ENCODE data around the gene ZNF787.
"Not testable (repeated sequence)": the region's sequence is repeated elsewhere in the genome, so short reads cannot be mapped to it uniquely, and the experiment has no call there.

ZNF787 gene

DNA sequence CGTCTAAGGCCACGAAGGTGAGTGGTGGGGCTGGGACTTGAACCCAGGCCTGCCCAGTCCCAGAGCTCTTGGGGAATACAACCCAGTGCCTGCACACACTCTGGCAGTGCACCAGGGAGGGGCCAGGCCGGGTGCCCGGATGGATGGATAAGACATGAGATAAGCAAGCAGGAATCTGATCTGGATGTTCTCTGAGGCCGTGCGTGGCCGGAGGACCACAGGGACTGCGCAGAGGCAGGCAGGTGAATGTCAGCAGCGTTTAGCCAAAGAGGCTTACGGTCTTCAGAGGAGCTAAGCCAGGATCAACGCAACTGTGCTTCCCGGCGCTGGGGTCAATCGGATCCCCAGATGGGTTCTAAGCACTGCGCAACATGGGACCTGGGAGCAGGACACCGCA lies 1.5 kb downstream of the ZNF787 start:
- DNase-seq = no peak

- DNase-seq = no peak
Observed at GRCh38 chr19:56118666-56119581, 2.2 kb downstream of the ZNF787 start.

DNA sequence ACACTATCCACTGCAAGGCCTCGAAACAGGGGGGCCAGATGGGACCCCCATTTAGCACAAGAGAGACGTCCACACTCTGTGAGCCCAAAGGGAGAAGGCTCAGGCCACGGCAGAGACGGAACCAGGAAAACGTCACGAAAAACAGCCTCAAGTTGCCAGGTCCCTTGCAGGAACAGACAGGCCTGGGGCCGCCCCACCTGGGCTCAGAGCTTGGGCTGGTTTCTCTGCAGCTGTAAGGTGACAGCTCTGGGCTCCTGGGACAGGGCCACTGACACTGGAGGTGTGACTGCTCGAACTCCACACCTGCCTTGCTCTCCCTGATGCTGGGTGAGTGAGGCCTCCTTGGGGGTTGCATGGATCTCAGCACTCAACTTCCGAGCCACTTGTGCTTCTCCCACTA lies 3.2 kb downstream of the ZNF787 start:
- no peak for DNase-seq

DNA sequence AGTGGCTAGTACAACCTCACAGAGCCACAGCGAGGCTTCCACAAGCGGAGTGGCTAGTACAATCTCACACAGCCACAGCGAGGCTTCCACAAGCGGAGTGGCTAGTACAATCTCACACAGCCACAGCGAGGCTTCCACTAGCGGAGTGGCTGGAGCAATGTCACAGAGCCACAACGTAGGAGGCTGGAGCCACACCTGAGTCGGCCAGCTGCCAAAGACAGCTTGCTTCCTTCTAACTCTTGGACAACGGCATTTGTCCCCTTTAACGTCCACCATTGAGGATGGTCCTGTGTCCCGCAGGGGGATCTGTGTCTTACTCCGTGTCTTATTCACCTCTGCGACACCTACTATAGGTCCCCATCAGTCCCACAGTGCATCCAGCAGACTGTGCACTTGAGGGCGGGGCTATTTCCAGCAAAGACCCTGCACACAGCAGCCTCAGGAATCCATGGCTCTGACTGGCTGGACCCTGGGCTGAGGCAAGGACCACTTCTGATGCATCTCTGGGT lies 3.7 kb downstream of the ZNF787 start:
- no peak for DNase-seq

- DNase-seq = no peak
Observed at GRCh38 chr19:56116606-56117005, 4.5 kb downstream of the ZNF787 start.

DNA sequence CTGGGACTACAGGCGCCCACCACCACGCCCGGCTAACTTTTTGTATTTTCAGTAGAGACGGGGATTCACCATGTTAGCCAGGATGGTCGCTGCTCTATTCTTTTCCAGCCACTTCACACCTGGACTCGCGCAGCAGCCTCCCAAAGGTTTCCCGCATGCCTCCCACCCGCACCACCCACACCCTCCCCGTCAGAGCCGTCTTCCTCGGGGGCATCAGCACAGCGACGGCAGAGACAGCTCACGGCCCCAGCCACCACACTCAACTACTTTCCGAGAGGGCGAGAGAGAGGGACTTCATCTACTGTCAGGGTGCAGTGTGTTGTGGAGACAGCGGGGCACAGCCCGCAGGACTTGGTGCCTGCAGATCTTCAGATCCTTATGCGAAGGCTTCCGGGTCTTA lies 5.6 kb downstream of the ZNF787 start:
- no peak for DNase-seq

- DNase-seq = no peak
Observed at GRCh38 chr19:56114778-56115110, 6.4 kb downstream of the ZNF787 start.

DNA sequence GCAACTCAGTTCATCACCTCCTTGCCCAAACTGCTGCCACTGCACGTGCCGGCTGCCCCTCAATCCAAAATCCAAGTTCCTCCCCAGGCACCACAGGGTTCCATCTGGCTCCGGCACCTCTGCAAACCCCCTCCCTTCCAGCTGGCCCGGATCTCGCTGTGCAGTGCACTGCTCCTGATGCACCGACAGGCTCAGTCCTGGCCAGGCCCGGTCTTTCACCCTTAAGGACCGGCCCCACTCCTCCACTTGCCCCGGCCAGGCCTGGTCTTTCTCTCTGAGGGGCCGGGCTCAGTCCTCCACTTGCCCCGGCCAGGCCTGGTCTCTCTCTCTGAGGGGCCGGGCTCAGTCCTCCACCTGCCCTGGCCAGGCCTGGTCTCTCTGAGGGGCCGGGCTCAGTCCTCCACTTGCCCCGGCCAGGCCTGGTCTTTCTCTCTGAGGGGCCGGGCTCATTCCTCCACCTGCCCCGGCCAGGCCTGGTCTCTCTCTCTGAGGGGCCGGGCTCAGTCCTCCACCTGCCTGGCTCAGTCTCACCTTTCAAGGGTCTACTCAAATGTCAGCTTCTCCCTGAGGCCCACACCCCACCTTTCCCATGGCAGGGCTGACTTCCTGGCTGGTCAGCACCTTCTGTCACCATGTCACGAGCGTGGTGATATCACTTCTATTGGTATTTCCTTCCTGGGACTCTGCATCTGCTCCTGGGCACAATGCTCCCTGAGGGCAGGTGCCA lies 6.9 kb downstream of the ZNF787 start:
- no peak for DNase-seq

DNA sequence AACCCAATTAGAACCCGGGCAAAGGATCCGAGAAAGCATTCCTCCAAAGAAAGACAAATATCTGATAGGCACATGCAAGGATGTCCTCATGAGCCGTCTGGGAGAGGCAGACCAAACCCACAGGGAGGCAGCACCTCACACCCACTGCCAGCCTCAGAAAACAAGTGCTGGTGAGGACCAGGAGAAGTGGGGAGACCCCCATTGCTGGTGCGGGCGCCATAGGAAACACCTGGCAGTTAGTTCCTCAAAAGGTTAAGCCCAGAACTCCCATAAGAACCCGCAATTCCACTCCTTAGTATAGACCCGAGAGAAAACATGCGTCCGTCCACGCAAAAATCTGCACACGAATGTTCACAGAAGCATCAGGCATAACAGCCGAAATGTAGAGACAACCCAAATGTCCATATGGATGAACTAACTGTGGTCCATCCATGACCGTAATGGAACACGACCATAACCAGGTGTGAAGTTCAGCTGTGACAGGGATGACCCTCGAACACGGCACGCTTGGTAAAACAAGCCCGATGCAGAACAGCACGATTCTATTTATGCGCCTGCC lies 7.9 kb downstream of the ZNF787 start:
- DNase-seq = no peak

DNA sequence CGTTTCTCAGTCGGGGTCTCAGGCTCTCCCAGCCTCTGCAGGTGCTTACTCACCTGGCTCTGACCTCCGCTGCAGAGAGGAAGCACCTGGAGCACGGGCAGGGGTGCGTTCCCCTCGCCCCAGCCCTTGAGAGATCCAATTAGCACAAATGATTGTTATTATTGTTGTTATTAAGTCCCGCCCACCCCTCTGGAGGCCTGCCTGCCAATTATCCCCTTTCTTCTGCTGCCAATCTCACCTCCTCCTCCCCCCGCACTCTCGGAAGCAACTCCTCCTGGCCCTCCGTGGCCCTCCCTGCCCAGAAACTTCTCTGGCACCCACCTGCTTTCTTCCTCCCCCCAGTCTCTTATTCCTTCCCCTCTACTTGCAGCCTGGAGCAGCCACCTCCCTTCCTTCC lies 8.8 kb downstream of the ZNF787 start:
- DNase-seq = peak; percentile 27 to 65

DNA sequence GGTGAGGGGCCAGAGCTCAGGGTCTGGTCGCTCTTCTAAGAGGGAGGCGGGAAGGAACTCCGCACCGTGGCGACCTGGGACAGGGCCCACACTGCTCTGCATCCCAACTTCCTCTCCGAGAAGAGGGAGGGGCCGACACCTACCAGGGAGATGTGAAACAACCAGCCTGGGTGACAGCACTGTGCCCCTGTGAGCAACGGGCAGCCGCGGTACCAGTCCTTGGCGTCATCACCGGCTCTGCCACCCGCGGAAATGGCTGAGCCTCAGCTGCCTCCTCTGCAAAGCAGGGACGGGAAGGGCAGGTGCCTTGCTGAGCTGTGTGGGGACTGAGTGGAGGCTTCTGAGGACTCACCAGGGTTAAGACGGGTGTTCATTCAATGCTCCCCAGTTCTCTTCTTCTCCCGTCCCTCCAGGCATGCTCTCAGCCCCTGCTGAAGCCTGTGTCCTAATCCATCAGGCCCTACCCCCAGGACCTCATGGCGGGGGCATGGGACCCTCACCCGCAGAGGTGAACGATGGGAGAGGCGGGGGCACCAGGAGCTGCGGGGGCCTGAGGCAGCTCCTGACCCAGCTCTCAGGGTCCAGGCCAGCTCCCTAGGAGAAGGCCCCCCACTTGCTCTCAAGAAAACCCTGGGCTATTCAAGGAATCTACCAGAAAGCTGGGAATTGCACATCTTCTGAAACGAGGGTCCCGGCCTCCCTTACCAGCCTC lies 9.3 kb downstream of the ZNF787 start:
- peak in 1 of 2 experiments; percentile 20 for DNase-seq

- no peak for DNase-seq
Observed at GRCh38 chr19:56110515-56111448, 10.3 kb downstream of the ZNF787 start.

DNA sequence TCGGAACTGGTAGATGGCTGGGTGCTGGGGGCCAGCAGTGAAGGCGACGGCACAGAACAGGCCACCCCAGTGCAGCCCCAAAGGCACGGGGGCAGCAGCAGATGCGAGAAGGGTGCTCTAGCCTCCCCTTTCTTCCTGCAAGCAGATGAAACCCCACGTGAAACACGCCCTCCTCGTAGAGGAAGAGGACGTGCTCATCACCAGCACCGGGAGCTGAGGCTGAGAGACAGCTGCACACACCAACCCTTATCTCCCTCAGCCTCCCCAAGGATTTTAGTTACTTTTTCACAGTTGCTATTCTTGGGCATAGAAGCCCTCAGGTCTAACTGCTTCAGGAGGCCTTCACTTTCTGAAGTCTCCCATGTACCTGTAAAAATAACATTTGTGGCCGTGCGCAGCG lies 11.9 kb downstream of the ZNF787 start:
- no peak for DNase-seq

GRCh38 chr19:56108447-56109195 lies 12.5 kb downstream of the ZNF787 start:
- DNase-seq = no peak

DNA sequence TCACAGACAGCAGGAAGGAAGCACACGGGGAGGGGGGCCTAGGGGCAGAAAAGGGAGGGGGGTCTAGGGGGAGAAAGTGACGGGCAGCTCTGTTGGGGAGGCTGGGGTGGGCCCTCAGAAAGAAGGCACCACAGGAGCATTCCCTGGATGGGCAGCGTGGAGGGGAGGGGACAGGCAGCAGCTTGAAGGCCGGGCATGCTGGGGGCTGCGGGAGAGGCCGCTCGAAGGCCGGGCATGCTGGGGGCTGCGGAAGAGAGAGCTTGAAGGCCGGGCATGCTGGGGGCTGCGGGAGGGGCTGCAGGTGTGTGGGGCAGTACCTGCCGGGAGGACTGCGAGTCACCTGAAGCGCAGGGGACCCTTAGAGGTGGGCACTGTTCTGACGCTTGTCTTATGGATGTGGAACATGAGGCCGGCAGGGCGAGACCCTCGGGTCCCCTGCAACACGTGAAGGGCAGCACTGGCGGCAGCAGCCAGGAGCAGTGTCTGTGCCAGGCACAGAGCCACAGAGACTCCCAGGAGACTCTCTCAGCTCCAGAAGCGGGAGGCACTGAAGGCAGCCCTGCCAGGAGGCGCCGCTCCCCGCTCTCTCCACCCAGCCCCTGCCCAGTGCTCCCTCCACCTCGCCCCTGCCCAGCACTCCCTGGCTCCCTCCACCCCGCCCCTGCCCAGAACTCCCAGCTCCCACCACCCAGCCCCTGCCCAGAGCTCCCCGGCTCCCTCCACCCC lies 13.3 kb downstream of the ZNF787 start:
- DNase-seq = no peak

- no peak for DNase-seq
Observed at GRCh38 chr19:56106993-56107392, 14.1 kb downstream of the ZNF787 start.

GRCh38 chr19:56106397-56106849 lies 14.7 kb downstream of the ZNF787 start:
- DNase-seq = no peak

DNA sequence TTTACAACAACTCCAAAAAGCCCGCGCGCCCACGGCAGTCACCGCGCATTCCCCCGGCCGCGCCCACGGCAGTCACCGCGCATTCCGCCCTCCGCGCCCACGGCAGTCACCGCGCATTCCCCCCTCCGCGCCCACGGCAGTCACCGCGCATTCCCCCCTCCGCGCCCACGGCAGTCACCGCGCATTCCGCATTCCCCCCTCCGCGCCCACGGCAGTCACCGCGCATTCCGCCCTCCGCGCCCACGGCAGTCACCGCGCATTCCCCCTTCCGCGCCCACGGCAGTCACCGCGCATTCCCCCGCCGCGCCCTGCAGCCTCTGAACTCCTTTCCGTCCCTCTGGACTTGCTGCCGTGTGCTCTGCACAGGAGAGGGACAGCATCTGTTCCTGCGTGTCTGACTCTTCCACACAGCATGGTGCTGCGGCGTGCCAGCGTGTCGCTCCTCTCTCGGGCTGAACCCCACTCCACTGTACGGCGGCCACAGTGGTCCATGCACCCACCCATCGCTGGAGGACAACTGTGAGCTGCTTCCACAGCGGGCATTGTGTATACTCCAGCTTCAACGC lies 15.2 kb downstream of the ZNF787 start:
- not testable (repeated sequence) for DNase-seq

DNA sequence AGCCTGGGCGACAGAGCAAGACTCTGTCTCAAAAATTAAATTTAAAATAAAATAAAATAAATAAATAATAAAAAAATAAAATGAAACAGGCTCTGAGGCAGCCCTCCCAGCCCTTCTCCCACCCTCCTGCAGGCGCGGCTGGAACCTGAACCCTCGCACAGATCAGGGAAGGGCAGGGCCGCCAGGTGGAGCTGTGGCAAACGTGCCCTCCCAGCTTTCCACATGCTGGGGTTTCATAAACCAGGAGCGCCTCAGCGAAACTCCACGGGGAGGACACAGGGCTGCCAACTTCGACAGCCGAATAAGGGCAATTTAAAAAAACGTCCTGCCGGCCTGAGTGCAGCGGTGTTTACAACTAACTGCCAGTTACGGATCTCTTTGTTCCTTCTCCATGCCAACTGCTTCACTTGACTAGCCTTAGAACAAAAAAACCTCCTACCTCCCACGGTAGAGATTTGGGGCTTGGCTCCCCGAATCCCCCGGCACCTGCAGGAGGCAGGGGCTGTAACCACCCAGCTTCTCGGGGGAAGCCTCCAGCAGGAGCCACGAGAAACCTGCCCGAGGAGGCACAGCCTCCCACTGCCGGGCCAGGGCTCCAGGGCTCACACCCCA lies 15.9 kb downstream of the ZNF787 start:
- peak; percentile 91 to 97 for DNase-seq

GRCh38 chr19:56104423-56104822 lies 16.7 kb downstream of the ZNF787 start:
- DNase-seq = no peak

Data from NCI-H2081 (cell line).